ENCODE measurements around the gene DNLZ.

DNLZ gene

GRCh38 chr9:136309806-136310220, 53.7 kb downstream of the DNLZ start (continued):
- TF ChIP-seq ZNF639 (tag by site-specific recombination; IDR thresholded peaks at IDR 0.05) (peak; percentile 53; the same call in 1 of the 2 replicates), ZNF514 (tag by site-specific recombination; IDR thresholded peaks at IDR 0.05) (no peak), ZNF114 (tag by site-specific recombination; IDR thresholded peaks at IDR 0.05) (no peak; the same call in 1 of the 2 replicates), ZNF366 (tag by site-specific recombination; conservative IDR thresholded peaks at IDR 0.05) (no peak), ZNF549 (tag by site-specific recombination; IDR thresholded peaks at IDR 0.05) (no peak), MEIS1 (CRISPR knock-in tag; IDR thresholded peaks at IDR 0.05; ENCODE audit: borderline replicate concordance) (no peak), ZNF10 (tag by site-specific recombination; IDR thresholded peaks at IDR 0.05) (no peak), PATZ1 (tag by site-specific recombination; IDR thresholded peaks at IDR 0.05) (no peak), ZSCAN18 (tag by site-specific recombination; IDR thresholded peaks at IDR 0.05) (no peak), ZNF600 (tag by site-specific recombination; IDR thresholded peaks at IDR 0.05) (no peak), HOXD13 (CRISPR knock-in tag; IDR thresholded peaks at IDR 0.05; ENCODE audit: borderline replicate concordance) (no peak), ELK4 (IDR thresholded peaks at IDR 0.05; ENCODE audit: borderline replicate concordance, low read depth, low read length) (no peak), YY1 (tag by site-specific recombination; IDR thresholded peaks at IDR 0.05) (no peak), ZNF623 (tag by site-specific recombination; IDR thresholded peaks at IDR 0.05) (no peak), BCL6B (tag by site-specific recombination; IDR thresholded peaks at IDR 0.05) (no peak), ZNF560 (tag by site-specific recombination; IDR thresholded peaks at IDR 0.05; ENCODE audit: borderline replicate concordance) (no peak), ZNF394 (tag by site-specific recombination; IDR thresholded peaks at IDR 0.05; ENCODE audit: borderline replicate concordance) (no peak), ZNF660 (tag by site-specific recombination; IDR thresholded peaks at IDR 0.05) (no peak), ZSCAN23 (tag by site-specific recombination; IDR thresholded peaks at IDR 0.05) (no peak), BCL11A (tag by site-specific recombination; IDR thresholded peaks at IDR 0.05; ENCODE audit: low read depth) (no peak), ATF2 (tag by site-specific recombination; IDR thresholded peaks at IDR 0.05; ENCODE audit: low read depth) (no peak), ZNF830 (tag by site-specific recombination; IDR thresholded peaks at IDR 0.05; ENCODE audit: low read depth) (no peak), ZNF791 (tag by site-specific recombination; IDR thresholded peaks at IDR 0.05) (no peak), ZNF521 (tag by site-specific recombination; IDR thresholded peaks at IDR 0.05) (no peak), MZF1 (tag by site-specific recombination; IDR thresholded peaks at IDR 0.05; ENCODE audit: borderline replicate concordance) (no peak), ZBTB10 (tag by site-specific recombination; IDR thresholded peaks at IDR 0.05) (no peak), ZNF785 (tag by site-specific recombination; IDR thresholded peaks at IDR 0.05) (0 out of 2 replicates have a peak, but pooled peaks have one; percentile 49), ZNF776 (tag by site-specific recombination; IDR thresholded peaks at IDR 0.05; ENCODE audit: borderline replicate concordance) (no peak), SCRT2 (tag by site-specific recombination; IDR thresholded peaks at IDR 0.05) (no peak), KLF7 (tag by site-specific recombination; IDR thresholded peaks at IDR 0.05; ENCODE audit: borderline replicate concordance) (no peak)
